ENCODE measurements around the gene NEMP1. TPM values are rescaled to one million over a fixed set of nuclear protein-coding genes. Genes with fewer than 3 reads are reported as not detected.

NEMP1 gene
- total and polyA plus RNA-seq, 2 of the 13 experiments (the other 11 are each of a cell fraction or from before 2014, with no cell fraction given): 11.4 to 12.9 TPM

- no peak for TF ChIP-seq ZNF33A (CRISPR knock-in tag; IDR thresholded peaks at IDR 0.05; ENCODE audit: borderline replicate concordance)
- TF ChIP-seq ZNF160 (CRISPR knock-in tag; IDR thresholded peaks at IDR 0.05): no peak
- peak; percentile 17; the same call in 1 of the 2 replicates for TF ChIP-seq HNF4A (CRISPR knock-in tag; IDR thresholded peaks at IDR 0.05)
- TF ChIP-seq SOX13 (IDR thresholded peaks at IDR 0.05): no peak
- no peak; a peak in 1 of 4 replicates for TF ChIP-seq SOX13 (CRISPR knock-in tag; conservative IDR thresholded peaks at IDR 0.05 in 1 of 2, IDR thresholded peaks at IDR 0.05 in 1 of 2)
- no peak for TF ChIP-seq ZNF660 (CRISPR knock-in tag; IDR thresholded peaks at IDR 0.05; ENCODE audit: borderline replicate concordance, low read depth)
- TF ChIP-seq ZNF337 (CRISPR knock-in tag; IDR thresholded peaks at IDR 0.05; ENCODE audit: borderline replicate concordance, low read depth): no peak
- TF ChIP-seq SP4 (CRISPR knock-in tag; IDR thresholded peaks at IDR 0.05): peak; percentile 25; the same call in 1 of the 2 replicates
- TF ChIP-seq TP53 (CRISPR knock-in tag; conservative IDR thresholded peaks at IDR 0.05): no peak
- no peak for TF ChIP-seq ZNF124 (CRISPR knock-in tag; IDR thresholded peaks at IDR 0.05)
- TF ChIP-seq, protein P1, sequence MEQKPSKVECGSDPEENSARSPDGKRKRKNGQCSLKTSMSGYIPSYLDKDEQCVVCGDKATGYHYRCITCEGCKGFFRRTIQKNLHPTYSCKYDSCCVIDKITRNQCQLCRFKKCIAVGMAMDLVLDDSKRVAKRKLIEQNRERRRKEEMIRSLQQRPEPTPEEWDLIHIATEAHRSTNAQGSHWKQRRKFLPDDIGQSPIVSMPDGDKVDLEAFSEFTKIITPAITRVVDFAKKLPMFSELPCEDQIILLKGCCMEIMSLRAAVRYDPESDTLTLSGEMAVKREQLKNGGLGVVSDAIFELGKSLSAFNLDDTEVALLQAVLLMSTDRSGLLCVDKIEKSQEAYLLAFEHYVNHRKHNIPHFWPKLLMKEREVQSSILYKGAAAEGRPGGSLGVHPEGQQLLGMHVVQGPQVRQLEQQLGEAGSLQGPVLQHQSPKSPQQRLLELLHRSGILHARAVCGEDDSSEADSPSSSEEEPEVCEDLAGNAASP (CRISPR knock-in tag; IDR thresholded peaks at IDR 0.05; ENCODE audit: borderline replicate concordance): no peak; the same call in 1 of the 2 replicates
- no peak for TF ChIP-seq ZNF225 (CRISPR knock-in tag; IDR thresholded peaks at IDR 0.05)
- no peak for TF ChIP-seq IKZF5 (CRISPR knock-in tag; IDR thresholded peaks at IDR 0.05)
- TF ChIP-seq NR2F1 (CRISPR knock-in tag; IDR thresholded peaks at IDR 0.05): no peak
- TF ChIP-seq POLR2AphosphoS5 (IDR thresholded peaks at IDR 0.05; ENCODE audit: low read depth, low read length): peak; percentile 58
- peak; percentile 44; the same call in 1 of the 2 replicates for TF ChIP-seq NFKB2 (CRISPR knock-in tag; IDR thresholded peaks at IDR 0.05; ENCODE audit: borderline replicate concordance)
- TF ChIP-seq NPAS2 (CRISPR knock-in tag; IDR thresholded peaks at IDR 0.05; ENCODE audit: borderline replicate concordance): no peak
- TF ChIP-seq, protein P2, sequence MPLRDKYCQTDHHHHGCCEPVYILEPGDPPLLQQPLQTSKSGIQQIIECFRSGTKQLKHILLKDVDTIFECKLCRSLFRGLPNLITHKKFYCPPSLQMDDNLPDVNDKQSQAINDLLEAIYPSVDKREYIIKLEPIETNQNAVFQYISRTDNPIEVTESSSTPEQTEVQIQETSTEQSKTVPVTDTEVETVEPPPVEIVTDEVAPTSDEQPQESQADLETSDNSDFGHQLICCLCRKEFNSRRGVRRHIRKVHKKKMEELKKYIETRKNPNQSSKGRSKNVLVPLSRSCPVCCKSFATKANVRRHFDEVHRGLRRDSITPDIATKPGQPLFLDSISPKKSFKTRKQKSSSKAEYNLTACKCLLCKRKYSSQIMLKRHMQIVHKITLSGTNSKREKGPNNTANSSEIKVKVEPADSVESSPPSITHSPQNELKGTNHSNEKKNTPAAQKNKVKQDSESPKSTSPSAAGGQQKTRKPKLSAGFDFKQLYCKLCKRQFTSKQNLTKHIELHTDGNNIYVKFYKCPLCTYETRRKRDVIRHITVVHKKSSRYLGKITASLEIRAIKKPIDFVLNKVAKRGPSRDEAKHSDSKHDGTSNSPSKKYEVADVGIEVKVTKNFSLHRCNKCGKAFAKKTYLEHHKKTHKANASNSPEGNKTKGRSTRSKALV (CRISPR knock-in tag; IDR thresholded peaks at IDR 0.05): no peak
- TF ChIP-seq NCOA1 (CRISPR knock-in tag; IDR thresholded peaks at IDR 0.05): no peak
- TF ChIP-seq SMYD3 (CRISPR knock-in tag; IDR thresholded peaks at IDR 0.05): no peak
- TF ChIP-seq ZFAT (CRISPR knock-in tag; conservative IDR thresholded peaks at IDR 0.05): no peak
- TF ChIP-seq ZBTB49 (CRISPR knock-in tag; IDR thresholded peaks at IDR 0.05; ENCODE audit: borderline replicate concordance): no peak
- TF ChIP-seq ZNF878 (CRISPR knock-in tag; IDR thresholded peaks at IDR 0.05): no peak
These were observed 31.8 kb upstream of the NEMP1 start (continued) for GRCh38 chr12:57110104-57111030.

Measured in HepG2 (cell line).